Activated CD4-positive, alpha-beta T cell treated with anti-CD3 and anti-CD28 coated beads for 48 hours (primary cell): Measurements from ENCODE around the gene CATSPER3.

ENCODE experiments used
- DNase-seq: peaks from one replicate; pipeline ENCODE4 v3.0.0-alpha.2; 2020

Gene CATSPER3

DNA sequence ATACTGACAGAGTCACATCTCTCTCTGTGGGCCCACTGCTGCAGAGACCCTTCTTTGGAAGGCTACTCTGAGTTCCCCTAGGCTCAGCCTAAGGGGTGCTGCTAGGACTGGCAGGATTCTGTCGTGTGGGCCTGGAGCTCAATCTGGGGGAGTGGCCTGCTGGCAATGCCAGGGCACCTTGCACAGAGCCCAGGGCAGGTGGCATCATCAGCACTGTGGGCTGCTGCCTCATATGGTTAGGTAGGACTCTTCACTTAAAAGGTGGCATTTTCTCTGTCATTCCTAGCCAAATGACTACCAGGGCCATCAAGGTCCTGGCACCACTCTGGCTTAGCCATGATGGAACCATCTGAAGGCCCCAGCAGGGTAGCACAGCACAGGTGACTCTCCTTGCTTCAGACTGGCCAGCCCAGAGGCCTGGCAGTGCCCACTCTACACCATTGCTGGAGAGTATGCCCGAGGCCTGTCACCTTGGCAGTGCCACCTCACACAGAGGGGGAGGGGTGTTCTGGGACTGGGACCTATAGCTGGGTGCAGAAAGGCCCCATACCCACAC lies 44.4 kb downstream of the CATSPER3 start:
- no peak for DNase-seq

- no peak for DNase-seq
These were observed 45.3 kb downstream of the CATSPER3 start for GRCh38 chr5:135012951-135013391.

DNA sequence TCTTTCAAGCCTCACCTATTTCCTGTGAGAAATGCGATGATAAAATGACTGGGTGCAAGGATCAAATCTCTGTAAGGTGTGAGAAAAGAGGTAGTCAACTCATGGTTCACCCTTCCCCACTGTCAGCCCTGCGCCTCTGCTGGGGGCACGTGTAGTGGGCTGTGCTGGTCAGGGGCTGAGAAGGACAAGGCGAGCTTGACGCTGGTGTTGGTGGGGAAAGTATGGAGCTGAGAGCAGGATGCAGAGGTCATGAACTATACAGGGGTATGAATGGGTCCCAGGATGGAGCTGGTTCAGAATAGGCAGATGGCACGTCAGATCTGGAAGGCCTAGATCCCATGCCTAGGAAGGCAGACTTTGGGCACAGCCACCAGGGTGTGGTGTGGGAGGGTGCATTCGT lies 45.7 kb downstream of the CATSPER3 start:
- no peak for DNase-seq

DNA sequence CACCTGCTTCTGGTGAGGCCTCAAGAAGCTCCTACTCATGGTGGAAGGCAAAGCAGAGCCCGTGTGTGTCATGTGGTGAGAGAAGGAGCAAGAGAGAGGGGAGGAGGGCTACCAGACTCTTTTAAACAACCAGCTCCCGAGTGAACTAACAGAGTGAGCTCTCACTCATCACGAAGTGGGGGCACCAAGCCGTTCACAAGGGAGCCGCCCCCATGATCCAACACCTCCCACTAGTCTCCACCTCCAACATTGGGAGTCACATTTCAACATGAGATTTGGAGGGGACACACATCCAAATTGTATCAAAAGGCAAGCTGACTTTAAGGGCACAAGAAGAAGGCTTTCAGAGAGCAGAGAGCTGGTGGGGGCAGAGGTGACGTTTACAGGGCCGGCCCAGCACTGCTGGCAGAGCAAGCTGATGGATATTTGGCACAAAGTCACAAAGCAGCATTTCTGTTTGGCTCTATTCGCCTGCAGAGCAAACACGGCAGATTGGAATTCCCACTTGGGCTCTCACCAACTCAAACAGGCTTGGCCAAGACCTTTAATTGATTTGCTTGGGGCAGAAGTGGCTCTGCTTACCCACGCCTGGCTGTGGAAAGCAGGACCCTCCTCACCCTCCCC lies 46.4 kb downstream of the CATSPER3 start:
- DNase-seq, result no peak

DNA sequence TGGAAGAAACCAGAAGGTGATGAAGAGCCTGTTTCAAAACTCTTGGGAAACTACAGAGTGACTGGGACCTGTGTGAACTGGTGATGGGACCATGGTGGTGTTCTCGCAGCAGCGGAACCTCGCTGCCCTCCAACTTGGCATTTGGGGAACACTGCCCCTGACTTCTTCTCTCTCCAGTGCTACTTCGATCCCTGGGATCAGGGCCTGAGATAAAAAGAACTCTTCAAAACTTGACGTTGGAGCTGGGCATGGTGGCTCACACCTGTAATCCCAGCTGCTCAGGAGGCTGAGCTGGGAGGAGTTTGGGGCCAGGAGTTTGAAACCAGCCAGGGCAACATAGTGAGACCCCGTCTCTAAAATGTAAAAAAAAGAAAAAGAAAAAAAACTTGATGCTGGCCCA lies 48.2 kb downstream of the CATSPER3 start:
- DNase-seq, result no peak

DNA sequence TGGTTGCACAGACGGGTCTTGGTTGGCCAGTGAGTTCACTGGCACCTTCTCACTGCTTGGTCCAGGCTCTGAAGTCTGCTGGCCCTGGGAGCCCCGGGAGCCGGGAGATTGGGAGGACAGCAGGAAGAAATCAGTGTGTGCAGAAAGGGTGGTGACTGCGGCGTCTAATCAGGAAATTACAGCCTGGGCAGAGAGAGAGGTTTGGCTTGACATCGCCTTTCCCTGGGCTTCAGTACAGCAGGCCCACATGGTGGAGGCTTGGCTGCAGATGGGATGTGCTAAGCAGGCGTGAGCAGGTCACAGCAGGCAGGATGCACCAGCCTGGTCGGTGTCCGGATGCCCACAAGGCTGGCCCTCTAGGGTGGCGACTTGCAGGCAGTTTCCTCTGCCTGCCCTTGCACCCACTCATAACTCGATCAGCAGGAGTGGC lies 49.2 kb downstream of the CATSPER3 start:
- no peak for DNase-seq

- no peak for DNase-seq
These were observed 50.8 kb downstream of the CATSPER3 start for GRCh38 chr5:135018457-135018856.

DNA sequence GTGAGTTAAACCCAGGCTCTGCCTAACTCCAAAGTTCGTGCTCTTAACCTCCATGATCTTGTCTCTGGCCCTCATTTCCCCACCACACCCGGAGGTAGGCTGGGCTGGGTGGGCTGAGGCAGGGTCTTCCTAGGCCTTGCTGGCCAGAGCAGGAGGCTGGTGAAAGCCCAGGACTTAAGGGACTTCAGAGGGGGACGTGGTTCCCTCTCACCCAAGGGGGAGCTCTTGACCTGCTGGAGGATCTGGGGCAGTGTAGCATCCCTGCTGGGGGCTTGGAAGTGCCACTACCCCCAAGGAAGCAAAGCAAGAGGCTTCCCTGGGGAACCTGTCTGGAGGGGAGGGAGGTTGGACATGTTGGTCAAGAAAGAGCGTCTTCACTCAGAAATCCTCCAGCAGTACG lies 51.6 kb downstream of the CATSPER3 start:
- no peak for DNase-seq

- DNase-seq, result no peak
These were observed 52.6 kb downstream of the CATSPER3 start for GRCh38 chr5:135020111-135020895.

DNA sequence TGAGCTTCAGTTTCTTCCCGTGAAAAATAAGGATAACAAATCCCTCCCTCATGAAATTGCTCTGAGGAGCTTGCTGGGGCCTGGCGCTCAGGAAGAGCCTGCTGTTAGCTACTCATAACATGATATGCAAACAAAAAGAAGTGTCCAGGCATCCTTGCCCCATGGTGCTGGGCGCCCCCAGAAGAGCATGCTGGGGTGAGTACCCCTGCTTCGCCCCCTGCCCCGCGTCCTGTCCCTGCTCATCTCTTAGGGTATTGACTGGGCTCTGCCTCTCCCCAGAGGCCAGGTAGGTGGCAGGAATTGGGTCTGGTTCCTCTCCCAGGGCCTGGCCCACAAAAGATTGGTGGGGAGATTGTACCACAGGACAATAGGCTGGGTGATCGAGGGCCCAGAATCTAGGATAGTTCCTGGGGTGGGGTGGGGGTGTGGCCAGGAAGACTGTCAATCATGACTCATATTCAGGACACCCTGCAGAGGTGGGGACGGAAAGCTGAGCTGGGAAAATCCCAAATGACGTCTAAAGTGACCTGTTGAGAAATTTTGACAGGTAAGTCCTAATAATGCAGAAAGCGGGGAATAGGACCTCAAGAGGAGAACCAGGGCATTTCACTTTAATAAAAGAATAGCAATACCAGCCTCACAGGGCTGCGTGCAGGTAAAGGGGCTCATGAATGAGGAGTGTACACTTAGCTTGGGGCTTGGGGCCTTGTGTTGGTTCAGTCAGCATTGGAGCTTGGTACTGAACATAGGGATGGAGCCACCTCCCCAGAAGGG lies 57.4 kb downstream of the CATSPER3 start:
- no peak for DNase-seq

DNA sequence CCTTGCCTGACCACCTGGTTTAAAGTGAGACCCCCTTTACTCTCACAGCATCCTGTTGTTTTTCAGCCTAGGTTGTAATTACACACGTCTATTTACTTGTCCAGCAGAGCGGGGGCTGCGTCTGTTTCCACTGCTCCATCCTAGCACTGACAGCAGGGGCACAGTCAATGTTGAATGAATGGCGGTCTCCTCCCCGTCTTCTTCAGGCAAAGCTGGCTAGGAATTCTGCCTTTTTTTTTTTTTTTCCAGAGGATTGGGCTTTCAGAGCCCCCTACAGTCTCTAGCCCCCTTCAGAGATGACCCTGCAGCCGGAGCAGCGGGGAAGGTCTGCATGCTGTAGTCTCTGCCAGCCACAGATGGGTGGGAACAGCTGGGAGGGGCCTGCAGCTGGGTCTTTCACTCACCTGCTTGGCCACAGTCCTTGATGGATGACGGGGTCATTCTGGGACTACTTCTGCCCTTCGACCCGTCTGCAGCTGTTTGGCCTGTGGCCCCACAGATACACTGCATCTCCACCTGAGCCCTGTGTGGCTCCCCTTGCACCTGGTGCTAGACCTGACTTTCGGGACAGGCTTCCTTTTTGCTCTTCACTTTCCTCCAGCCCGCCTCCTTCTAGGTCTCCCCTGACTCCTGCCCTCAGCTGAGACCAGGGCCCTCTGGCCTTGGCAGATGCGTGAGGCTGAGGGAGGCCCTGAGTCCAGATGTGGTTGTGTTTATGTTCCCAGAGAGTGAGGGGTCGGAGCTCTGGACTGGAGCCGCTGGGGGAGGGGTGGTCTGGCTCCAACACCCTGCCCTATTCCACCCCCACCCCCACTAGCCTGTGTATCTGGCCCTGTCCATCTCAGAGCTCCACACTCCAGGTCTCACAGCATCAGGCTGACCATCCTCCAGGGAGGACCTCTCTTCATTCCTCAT lies 58.3 kb downstream of the CATSPER3 start:
- no peak for DNase-seq

DNA sequence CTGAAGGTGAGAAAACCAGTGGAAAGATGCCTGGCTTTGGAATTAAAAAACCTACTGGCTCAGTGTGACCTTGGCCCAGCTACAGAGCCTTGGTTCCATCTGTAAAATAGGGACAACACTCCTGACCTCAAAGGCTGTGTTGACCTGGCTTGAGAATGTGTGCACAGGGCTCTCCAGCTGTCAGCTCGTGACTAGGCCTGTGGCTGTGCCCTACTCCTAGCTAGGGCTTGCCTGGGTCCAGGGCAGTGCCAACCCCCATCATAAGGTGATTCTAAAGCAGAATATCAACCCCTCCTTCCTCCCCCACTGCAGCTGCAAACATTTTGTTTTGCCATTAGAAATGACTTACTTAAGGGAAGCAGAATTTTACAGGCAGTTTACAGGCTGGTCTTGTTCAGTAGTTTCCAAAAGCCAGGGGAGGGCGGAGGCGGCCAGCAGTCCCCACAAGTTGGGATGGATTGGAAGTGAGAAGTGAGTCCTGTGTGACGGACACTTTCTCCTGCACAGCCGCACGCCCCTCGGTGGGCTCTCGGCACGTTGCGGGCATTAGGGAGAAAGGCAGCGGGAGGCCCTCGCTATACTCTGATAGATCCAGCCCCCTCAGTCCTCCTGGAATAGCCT lies 59.0 kb downstream of the CATSPER3 start:
- no peak for DNase-seq

GRCh38 chr5:135027266-135027696 lies 59.6 kb downstream of the CATSPER3 start:
- DNase-seq, result no peak

- DNase-seq, result no peak
These were observed 60.2 kb downstream of the CATSPER3 start for GRCh38 chr5:135027697-135028615.

- no peak for DNase-seq
These were observed 61.2 kb downstream of the CATSPER3 start for GRCh38 chr5:135028791-135029476.

- no peak for DNase-seq
These were observed 61.9 kb downstream of the CATSPER3 start for GRCh38 chr5:135029477-135030122.

DNA sequence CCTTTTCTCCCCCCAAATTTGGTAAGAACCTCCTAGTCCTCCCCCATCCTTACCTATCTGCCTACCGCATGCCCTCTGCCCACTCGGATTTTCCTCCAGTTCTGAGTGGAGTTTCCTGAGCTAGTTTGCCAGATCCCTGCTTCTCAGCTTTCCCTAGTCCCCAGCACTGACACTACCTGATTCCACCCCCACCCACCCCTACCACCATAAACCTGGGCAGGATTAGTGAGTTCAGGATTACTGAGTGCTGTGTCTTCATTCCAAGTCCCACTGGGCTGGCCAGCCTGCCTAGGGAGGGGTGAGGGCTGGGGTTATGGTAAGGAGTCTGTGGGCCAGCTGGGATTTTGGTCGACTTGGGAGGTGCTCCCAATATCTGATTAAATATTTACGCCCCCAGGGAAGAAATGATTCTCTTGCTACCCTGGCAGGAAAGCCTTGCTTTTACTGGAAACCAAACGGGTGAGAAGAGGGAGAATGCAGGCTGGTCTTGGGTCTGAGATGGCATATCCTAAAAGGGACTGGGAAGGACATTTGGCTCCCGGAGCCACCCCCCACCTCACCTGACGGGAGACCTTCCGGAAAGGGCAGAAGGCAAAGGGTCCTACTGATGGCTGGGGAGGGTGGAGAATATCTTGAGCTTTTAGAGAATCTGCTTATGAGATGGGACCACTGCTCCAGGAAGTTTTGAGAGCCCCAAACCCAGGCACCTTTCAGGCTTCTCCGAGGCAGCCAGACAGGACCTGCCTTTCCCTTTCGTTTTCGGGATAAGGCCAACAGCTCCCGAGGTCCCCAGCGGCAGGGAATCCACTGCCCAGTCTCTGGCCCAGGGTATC lies 62.6 kb downstream of the CATSPER3 start:
- DNase-seq, result no peak
